Measurements from ENCODE around the gene DKKL1.

DNA sequence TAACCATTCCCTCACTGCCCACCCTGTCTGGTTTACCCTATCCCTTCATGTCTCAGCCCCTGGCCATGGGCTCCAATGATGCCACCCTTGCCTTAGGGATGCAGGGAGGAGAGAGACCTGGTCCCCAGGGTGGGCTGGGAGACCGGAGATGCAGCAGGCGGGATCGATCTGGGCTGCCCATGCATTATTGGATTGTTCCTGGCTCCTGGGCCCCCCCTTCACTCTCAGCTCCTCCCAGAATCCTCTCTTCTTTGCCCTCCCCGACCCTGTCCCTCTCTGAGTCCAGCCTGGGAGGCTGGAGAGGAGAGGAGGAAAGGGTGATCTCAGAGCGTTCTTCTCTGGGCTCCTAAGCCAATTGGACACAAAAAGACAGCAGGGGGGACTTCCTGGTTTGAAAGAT is 30.2 kb downstream of the DKKL1 start:
- no peak for TF ChIP-seq SREBF2 (IDR thresholded peaks at IDR 0.05)
- TF ChIP-seq POLR2A (IDR thresholded peaks at IDR 0.05; ENCODE audit: low read length) = no peak
- TF ChIP-seq, protein P1, sequence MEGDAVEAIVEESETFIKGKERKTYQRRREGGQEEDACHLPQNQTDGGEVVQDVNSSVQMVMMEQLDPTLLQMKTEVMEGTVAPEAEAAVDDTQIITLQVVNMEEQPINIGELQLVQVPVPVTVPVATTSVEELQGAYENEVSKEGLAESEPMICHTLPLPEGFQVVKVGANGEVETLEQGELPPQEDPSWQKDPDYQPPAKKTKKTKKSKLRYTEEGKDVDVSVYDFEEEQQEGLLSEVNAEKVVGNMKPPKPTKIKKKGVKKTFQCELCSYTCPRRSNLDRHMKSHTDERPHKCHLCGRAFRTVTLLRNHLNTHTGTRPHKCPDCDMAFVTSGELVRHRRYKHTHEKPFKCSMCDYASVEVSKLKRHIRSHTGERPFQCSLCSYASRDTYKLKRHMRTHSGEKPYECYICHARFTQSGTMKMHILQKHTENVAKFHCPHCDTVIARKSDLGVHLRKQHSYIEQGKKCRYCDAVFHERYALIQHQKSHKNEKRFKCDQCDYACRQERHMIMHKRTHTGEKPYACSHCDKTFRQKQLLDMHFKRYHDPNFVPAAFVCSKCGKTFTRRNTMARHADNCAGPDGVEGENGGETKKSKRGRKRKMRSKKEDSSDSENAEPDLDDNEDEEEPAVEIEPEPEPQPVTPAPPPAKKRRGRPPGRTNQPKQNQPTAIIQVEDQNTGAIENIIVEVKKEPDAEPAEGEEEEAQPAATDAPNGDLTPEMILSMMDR (IDR thresholded peaks at IDR 0.05) = no peak
- TF ChIP-seq RAD21 (conservative IDR thresholded peaks at IDR 0.05 in 1 of 2, IDR thresholded peaks at IDR 0.05 in 1 of 2) = no peak

Measured in A549 (cell line).